ENCODE results near the gene SH3RF3. TPM values are rescaled to one million over a fixed set of nuclear protein-coding genes. Genes with fewer than 3 reads are reported as not detected.
"Not testable (repeated sequence)": the region's sequence is repeated elsewhere in the genome, so short reads cannot be mapped to it uniquely, and the experiment has no call there.

Gene SH3RF3
- total and polyA plus RNA-seq, 12 donors = 0.72 to 19.1 (median 12.2) TPM

- 95 to 99% (median 96%) methylated on average over 2 of the region's 2 CpGs for WGBS, 4 donors
- Histone ChIP-seq H3K4me1 (replicated peaks in 1 of 2) (peaks cover 9 to 32% of the 10 kb centered on the region in 2 donors), H3K27me3 (no peaks in the 10 kb centered on the region), H3K4me3 (no peak overlapping the region), H3K27ac (no peak overlapping the region), H3K9me3 (replicated peaks in 1 of 3) (no peaks in the 10 kb centered on the region), H3K36me3 (replicated peaks in 1 of 2) (no peaks in the 10 kb centered on the region)
- no peak for TF ChIP-seq POLR2A (IDR thresholded peaks at IDR 0.05)
- TF ChIP-seq, protein P1, sequence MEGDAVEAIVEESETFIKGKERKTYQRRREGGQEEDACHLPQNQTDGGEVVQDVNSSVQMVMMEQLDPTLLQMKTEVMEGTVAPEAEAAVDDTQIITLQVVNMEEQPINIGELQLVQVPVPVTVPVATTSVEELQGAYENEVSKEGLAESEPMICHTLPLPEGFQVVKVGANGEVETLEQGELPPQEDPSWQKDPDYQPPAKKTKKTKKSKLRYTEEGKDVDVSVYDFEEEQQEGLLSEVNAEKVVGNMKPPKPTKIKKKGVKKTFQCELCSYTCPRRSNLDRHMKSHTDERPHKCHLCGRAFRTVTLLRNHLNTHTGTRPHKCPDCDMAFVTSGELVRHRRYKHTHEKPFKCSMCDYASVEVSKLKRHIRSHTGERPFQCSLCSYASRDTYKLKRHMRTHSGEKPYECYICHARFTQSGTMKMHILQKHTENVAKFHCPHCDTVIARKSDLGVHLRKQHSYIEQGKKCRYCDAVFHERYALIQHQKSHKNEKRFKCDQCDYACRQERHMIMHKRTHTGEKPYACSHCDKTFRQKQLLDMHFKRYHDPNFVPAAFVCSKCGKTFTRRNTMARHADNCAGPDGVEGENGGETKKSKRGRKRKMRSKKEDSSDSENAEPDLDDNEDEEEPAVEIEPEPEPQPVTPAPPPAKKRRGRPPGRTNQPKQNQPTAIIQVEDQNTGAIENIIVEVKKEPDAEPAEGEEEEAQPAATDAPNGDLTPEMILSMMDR (IDR thresholded peaks at IDR 0.05) = no peak
- intact Hi-C loops (cut with DNase I) = no loop called here
- DNase-seq = no peak
These were observed 91.9 kb downstream of the SH3RF3 start for GRCh38 chr2:109220860-109221259.

GRCh38 chr2:109221316-109221715 is 92.3 kb downstream of the SH3RF3 start:
- H3K27ac ChIP-seq; H3K4me3 ChIP-seq; intact Hi-C loops (cut with DNase I); H3K36me3 ChIP-seq (replicated peaks in 1 of 2); H3K9me3 ChIP-seq (replicated peaks in 1 of 3); H3K27me3 ChIP-seq: not testable (repeated sequence)
- peak in 1 of 7 donors; percentile 8 for DNase-seq
- H3K4me1 ChIP-seq (replicated peaks in 1 of 2) = peaks cover 14 to 36% of the 10 kb centered on the region in 2 donors
- 93 to 97% (median 95%) methylated on average over 9 of the region's 9 CpGs for WGBS, 4 donors

- no peak for DNase-seq
These were observed 93.4 kb downstream of the SH3RF3 start for GRCh38 chr2:109222422-109222821.

DNA sequence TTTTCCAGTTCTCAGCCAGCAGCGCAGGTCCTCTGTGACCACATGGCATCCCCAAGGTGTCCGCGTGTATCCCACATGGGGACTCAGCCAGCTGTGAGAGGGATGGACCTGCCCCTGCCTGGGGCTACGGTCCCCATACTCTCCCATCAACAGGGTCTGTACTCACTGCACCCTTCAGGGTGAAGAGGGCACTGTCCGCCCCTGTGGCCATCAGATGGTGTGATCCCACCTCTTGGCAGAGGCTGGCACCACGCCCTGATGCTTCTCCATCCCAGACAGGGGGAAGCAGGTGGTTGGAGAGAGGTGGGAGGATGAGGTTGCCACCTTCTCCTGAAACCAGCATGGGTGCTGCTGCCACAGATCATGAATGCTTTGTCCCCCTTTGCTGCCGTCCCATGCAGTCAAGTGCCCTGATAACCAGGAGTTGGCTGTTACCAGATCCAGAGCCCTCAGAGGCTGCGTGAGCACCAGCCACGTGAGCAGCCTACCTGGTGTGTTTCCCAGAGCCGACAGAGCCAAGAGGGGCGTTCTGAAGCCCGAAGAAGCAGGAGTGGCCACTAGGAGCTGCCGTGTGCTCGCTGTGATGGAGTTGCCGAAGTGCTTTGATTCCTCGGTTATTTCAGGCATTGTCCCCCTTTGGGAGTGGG is 93.9 kb downstream of the SH3RF3 start:
- intact Hi-C loops (cut with DNase I) = no loop called here
- peak in 2 of 7 donors; percentile 20 to 42 for DNase-seq
- no peak for TF ChIP-seq POLR2A (IDR thresholded peaks at IDR 0.05)
- TF ChIP-seq, protein P1 (IDR thresholded peaks at IDR 0.05) = no peak
- WGBS, 4 donors = 90 to 93% (median 92%) methylated on average over 13 to 16 of the region's 16 CpGs
- H3K9me3 ChIP-seq (replicated peaks in 1 of 3) = no peaks in the 10 kb centered on the region
- no peaks in the 10 kb centered on the region for H3K36me3 ChIP-seq (replicated peaks in 1 of 2)
- H3K27me3 ChIP-seq = no peaks in the 10 kb centered on the region
- H3K27ac ChIP-seq = no peak overlapping the region
- H3K4me1 ChIP-seq (replicated peaks in 1 of 2) = peaks cover 11 to 31% of the 10 kb centered on the region in 2 donors
- no peak overlapping the region for H3K4me3 ChIP-seq

More at GRCh38 chr2:109222422-109222821, 93.4 kb downstream of the SH3RF3 start:
- Histone ChIP-seq H3K9me3 (replicated peaks in 1 of 3) (no peaks in the 10 kb centered on the region), H3K27ac (no peak overlapping the region), H3K4me1 (replicated peaks in 1 of 2) (peaks cover 11 to 36% of the 10 kb centered on the region in 2 donors), H3K36me3 (replicated peaks in 1 of 2) (no peaks in the 10 kb centered on the region), H3K27me3 (no peaks in the 10 kb centered on the region), H3K4me3 (no peak overlapping the region)
- TF ChIP-seq, protein P1 (IDR thresholded peaks at IDR 0.05) = no peak
- no peak for TF ChIP-seq POLR2A (IDR thresholded peaks at IDR 0.05)
- 95 to 100% (median 97%) methylated on average over 3 of the region's 3 CpGs for WGBS, 4 donors
- intact Hi-C loops (cut with DNase I) = no loop called here

GRCh38 chr2:109223490-109223889 is 94.5 kb downstream of the SH3RF3 start:
- Histone ChIP-seq H3K4me3 (no peak overlapping the region), H3K4me1 (replicated peaks in 1 of 2) (peaks cover 11 to 25% of the 10 kb centered on the region in 2 donors), H3K27ac (no peak overlapping the region), H3K36me3 (replicated peaks in 1 of 2) (no peaks in the 10 kb centered on the region), H3K27me3 (no peaks in the 10 kb centered on the region), H3K9me3 (replicated peaks in 1 of 3) (no peaks in the 10 kb centered on the region)
- DNase-seq = peak in 1 of 7 donors; percentile 35
- TF ChIP-seq, protein P1 (IDR thresholded peaks at IDR 0.05) = no peak
- TF ChIP-seq POLR2A (IDR thresholded peaks at IDR 0.05) = no peak
- intact Hi-C loops (cut with DNase I) = no loop called here
- 92 to 98% (median 95%) methylated on average over 6 to 8 of the region's 8 CpGs for WGBS, 4 donors

GRCh38 chr2:109224341-109224740 is 95.3 kb downstream of the SH3RF3 start:
- intact Hi-C loops (cut with DNase I) = not testable (repeated sequence)
- 89 to 96% (median 93%) methylated on average over 8 of the region's 8 CpGs for WGBS, 4 donors

More at GRCh38 chr2:109224341-109224740, 95.3 kb downstream of the SH3RF3 start:
- not testable (repeated sequence) for H3K9me3 ChIP-seq (replicated peaks in 1 of 3); H3K27ac ChIP-seq; H3K36me3 ChIP-seq (replicated peaks in 1 of 2); H3K27me3 ChIP-seq; H3K4me3 ChIP-seq; DNase-seq
- peaks cover 11 to 22% of the 10 kb centered on the region in 2 donors for H3K4me1 ChIP-seq (replicated peaks in 1 of 2)

Measured in adrenal gland (tissue), 12 donors.